Loucy (cell line): ENCODE measurements around the gene CDS2.

Experiments
- EZH2phosphoT487 ChIP-seq: fragments of 200-600 bp; IDR thresholded peaks from 2 replicates; pipeline ENCODE4 v1.6.1; 2018; ENCODE audit warnings: antibody characterized with exemption, mild to moderate bottlenecking, moderate library complexity, borderline replicate concordance
- TF ChIP-seq, protein P1 (sequence below): fragments of 200-600 bp; sonication (generic); conservative IDR thresholded peaks from 2 replicates; pipeline ENCODE4 v1.5.1; 2014; ENCODE audit warnings: mild to moderate bottlenecking, antibody characterized with exemption, low read length

DNA sequence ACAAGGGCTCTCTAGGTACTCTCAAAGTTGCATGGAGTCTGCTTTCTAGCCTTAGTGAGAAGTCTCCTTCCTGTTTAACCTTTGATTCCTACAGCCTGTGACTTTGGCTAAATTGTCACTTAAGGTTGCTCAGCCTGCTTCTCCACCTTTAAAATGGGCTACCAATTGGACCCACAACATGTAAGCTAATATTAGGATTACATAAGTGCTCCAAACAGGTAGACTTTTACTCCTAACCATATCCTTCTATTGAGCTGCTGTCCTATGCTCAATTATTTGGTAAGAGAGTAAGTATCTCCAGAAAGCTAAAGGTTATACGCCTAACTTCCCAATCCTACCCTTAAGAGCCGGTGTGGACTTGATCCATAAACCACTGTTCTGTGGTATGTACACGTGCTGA is 9.9 kb upstream of the CDS2 start:
- TF ChIP-seq, protein P1, sequence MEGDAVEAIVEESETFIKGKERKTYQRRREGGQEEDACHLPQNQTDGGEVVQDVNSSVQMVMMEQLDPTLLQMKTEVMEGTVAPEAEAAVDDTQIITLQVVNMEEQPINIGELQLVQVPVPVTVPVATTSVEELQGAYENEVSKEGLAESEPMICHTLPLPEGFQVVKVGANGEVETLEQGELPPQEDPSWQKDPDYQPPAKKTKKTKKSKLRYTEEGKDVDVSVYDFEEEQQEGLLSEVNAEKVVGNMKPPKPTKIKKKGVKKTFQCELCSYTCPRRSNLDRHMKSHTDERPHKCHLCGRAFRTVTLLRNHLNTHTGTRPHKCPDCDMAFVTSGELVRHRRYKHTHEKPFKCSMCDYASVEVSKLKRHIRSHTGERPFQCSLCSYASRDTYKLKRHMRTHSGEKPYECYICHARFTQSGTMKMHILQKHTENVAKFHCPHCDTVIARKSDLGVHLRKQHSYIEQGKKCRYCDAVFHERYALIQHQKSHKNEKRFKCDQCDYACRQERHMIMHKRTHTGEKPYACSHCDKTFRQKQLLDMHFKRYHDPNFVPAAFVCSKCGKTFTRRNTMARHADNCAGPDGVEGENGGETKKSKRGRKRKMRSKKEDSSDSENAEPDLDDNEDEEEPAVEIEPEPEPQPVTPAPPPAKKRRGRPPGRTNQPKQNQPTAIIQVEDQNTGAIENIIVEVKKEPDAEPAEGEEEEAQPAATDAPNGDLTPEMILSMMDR, result no peak
- TF ChIP-seq EZH2phosphoT487, result no peak
